BE2C (cell line): ENCODE results near the gene MACF1.

Experiments used
- DNase-seq: peaks from one replicate; pipeline ENCODE4 v3.0.0-alpha.2; 2020
- H3K27me3 ChIP-seq: fragments of 250-450 bp; sonication (Bioruptor Pico); 2 replicates; pipeline ENCODE4 v1.5.1; 2020; ENCODE audit warnings: mild to moderate bottlenecking
- H3K36me3 ChIP-seq: fragments of 250-450 bp; sonication (Bioruptor Pico); 2 replicates; pipeline ENCODE4 v1.5.1; 2020; ENCODE audit warnings: mild to moderate bottlenecking
- H3K4me1 ChIP-seq: fragments of 250-450 bp; sonication (Bioruptor Pico); 2 replicates; pipeline ENCODE4 v1.5.1; 2020
- H3K4me3 ChIP-seq: 2 replicates; pipeline ENCODE4 v1.5.1; 2011; ENCODE audit warnings: low read depth, low read length
- H3K9me3 ChIP-seq: fragments of 250-450 bp; sonication (Bioruptor Pico); 2 replicates; pipeline ENCODE4 v1.5.1; 2020
- CTCF ChIP-seq: IDR thresholded peaks from 2 replicates; pipeline ENCODE4 v1.5.1; 2012; ENCODE audit warnings: mild to moderate bottlenecking, low read depth, low read length

MACF1 gene

GRCh38 chr1:39266792-39267191, 62.3 kb downstream of the MACF1 start:
- no peak for TF ChIP-seq CTCF
- Histone ChIP-seq H3K27me3 (no peaks in the 10 kb centered on the region), H3K4me3 (no peak overlapping the region), H3K4me1 (no peaks in the 10 kb centered on the region), H3K9me3 (no peaks in the 10 kb centered on the region), H3K36me3 (no peaks in the 10 kb centered on the region)
- DNase-seq, result no peak

- H3K9me3 ChIP-seq, result no peaks in the 10 kb centered on the region
- no peaks in the 10 kb centered on the region for H3K36me3 ChIP-seq
- no peaks in the 10 kb centered on the region for H3K27me3 ChIP-seq
- no peaks in the 10 kb centered on the region for H3K4me1 ChIP-seq
- no peak for TF ChIP-seq CTCF
- DNase-seq, result no peak
- H3K4me3 ChIP-seq, result no peak overlapping the region
These were observed 63.7 kb downstream of the MACF1 start for GRCh38 chr1:39268112-39268581.

- Histone ChIP-seq H3K4me3 (no peak overlapping the region), H3K4me1 (no peaks in the 10 kb centered on the region), H3K27me3 (no peaks in the 10 kb centered on the region), H3K9me3 (no peaks in the 10 kb centered on the region), H3K36me3 (no peaks in the 10 kb centered on the region)
- TF ChIP-seq CTCF, result no peak
- DNase-seq, result no peak
These were observed 64.4 kb downstream of the MACF1 start for GRCh38 chr1:39268906-39269305.

- no peak for DNase-seq
- Histone ChIP-seq H3K9me3 (no peaks in the 10 kb centered on the region), H3K4me3 (no peak overlapping the region), H3K36me3 (no peaks in the 10 kb centered on the region), H3K27me3 (no peaks in the 10 kb centered on the region), H3K4me1 (no peaks in the 10 kb centered on the region)
- no peak for TF ChIP-seq CTCF
These were observed 64.9 kb downstream of the MACF1 start for GRCh38 chr1:39269349-39269748.

GRCh38 chr1:39269791-39270342, 65.4 kb downstream of the MACF1 start:
- no peak for DNase-seq
- no peak overlapping the region for H3K4me3 ChIP-seq

More at GRCh38 chr1:39269791-39270342, 65.4 kb downstream of the MACF1 start:
- Histone ChIP-seq H3K27me3 (no peaks in the 10 kb centered on the region), H3K9me3 (no peaks in the 10 kb centered on the region), H3K36me3 (no peaks in the 10 kb centered on the region), H3K4me1 (no peaks in the 10 kb centered on the region)
- TF ChIP-seq CTCF, result no peak
